CD1c-positive myeloid dendritic cell (primary cell): ENCODE measurements around the gene ZNRF3.

Source experiments
- DNase-seq: peaks from one replicate; pipeline ENCODE4 v3.0.0-alpha.2; 2016; ENCODE audit errors: extremely low spot score

ZNRF3 gene

DNA sequence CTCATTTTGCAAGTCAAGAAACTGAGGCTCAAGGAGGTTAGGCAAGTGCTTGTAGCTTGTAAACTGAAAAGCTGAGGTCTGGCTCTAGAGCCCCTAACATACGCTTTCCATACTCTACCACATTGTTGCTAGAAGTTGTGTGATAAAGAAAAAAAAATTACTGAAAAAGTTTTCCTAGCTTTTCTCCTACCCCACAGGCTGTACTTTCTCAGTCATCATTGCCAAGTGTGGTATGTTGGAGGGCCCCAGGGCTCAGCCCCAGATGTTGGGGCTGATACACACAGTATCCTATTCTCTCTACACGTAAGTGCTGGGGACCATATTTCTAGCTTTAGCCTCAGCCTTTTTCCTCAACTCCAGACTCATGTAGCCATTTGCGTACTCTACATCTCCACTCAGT, 205.4 kb downstream of the ZNRF3 start:
- no peak for DNase-seq

DNA sequence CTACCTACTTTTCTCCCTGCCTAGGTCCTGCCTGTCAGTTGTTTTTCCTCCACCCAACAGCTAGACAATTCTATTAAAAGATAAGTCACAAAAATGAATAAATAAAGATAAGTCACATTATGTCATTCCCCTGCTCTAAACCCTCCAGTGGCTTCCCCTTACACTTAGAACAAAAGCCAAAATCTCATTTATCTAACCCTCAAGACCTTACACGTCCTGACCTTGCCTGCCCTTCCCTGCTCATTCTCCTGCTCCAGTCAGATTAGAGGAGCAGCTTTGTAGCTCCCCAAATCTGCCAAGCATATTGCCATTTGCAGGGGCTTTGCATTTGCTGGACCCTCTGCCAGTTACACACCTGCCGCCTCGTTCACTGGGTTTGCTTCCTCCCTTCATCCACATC, 206.1 kb downstream of the ZNRF3 start:
- no peak for DNase-seq

DNA sequence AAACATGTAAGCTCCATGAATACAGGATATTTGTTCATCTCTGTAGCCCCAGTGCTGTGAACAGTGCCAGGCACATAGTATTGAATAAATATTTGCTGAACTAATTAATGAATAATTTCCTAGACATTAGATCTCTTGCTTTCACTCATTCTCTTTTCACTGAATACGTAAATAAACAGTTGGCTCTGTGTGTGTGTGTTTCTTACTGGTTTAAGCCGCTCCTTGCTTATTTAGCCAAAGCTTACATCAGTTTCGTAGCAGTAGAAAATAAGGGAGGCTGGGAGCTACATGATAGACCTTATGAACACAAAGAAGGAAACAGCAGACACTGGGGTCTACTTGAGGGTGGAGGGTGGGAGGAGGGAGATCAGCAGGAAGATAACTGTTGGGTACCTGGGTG, 206.7 kb downstream of the ZNRF3 start:
- no peak for DNase-seq

DNA sequence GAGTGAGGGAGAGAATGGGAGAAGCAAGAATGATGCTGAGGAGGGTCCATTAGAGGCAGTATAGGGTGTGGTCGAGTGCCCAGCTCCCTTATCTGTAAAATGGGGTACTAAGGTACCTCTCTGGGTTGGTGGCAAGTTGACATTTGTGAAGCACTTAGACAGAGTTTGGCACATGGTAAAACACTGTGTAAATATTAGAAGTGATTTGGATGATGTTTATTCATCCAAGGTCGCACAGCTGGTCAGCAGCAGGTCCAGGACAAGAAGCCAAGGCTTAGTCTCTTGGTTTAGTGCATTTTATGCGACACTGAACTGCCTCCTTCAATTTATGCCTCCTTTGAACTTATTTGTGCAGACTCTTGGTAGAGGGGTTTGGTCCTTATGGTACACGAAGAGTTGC, 208.9 kb downstream of the ZNRF3 start:
- DNase-seq = no peak

DNA sequence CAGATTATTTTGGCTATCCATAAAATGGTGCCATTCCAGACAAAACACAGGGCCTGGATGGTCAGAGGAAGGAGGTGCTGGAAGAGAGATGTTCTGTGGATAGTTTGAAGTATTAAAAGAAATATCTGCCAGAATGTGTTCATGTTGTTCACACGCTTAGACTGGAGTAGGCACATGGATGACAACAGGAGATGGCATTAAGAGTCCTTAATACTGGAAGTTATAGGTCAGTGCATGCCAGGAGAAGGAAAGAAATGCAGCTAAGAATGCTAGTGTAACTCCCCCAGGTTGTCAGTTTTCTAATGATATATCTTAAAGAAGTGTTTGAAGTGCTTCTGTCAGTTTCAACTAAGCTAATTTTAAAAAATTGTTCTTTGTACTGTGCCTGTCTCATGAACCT, 209.7 kb downstream of the ZNRF3 start:
- no peak for DNase-seq

DNA sequence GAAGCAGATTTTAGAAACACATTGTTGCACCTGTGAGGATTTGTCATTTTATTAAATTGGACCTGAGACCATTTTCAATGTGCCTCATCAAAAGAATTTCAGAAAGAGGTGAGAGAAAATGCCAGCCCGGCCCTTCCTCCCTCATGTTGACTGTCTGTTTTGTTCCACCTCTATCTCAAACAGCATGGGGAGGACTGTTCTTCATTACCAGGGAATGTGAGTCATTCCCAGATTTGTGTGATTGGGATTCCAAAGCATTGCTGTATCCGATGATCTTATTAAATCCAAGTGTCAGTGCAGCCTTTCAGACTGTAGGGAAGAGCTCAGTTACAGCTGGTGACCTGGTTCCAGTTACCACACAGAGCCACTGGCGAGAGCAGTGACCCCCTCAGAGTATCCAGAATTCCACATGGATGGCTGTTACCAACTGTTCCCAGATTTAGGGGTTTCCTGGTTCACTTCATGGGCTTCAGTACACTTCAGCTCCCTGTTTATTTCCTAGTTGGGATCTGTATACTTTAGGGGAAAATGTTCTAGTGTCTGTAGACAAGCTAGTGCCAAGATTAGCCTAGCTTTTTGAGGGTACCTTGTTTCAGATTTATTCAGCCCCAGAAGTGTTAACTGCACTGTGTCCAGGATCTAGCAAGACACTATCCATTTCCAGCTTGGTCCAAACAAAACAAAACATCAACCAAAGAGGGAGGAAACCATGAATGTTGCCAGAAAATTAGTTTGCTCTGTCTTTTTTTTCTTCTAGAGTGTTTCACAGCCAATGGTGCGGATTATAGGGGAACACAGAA, 210.3 kb downstream of the ZNRF3 start:
- no peak for DNase-seq

DNA sequence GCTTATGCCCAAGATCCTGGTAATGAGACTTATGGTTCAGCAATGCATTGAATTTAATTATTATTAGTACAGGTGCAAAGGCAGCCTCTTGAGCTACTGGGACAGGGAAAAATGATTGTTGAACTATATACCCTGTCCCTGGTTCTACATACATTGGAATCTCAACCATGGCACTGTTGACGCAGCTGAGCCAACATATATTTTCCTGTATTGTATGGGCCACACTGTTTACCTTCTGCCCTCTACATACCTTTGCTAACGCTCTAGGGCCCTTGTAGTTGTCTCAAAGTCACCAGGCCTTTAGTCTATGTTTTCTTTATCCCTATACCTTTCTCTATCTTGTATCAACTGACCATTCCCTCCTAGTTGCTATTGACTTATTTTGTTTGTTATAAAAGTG, 212.1 kb downstream of the ZNRF3 start:
- no peak for DNase-seq

DNA sequence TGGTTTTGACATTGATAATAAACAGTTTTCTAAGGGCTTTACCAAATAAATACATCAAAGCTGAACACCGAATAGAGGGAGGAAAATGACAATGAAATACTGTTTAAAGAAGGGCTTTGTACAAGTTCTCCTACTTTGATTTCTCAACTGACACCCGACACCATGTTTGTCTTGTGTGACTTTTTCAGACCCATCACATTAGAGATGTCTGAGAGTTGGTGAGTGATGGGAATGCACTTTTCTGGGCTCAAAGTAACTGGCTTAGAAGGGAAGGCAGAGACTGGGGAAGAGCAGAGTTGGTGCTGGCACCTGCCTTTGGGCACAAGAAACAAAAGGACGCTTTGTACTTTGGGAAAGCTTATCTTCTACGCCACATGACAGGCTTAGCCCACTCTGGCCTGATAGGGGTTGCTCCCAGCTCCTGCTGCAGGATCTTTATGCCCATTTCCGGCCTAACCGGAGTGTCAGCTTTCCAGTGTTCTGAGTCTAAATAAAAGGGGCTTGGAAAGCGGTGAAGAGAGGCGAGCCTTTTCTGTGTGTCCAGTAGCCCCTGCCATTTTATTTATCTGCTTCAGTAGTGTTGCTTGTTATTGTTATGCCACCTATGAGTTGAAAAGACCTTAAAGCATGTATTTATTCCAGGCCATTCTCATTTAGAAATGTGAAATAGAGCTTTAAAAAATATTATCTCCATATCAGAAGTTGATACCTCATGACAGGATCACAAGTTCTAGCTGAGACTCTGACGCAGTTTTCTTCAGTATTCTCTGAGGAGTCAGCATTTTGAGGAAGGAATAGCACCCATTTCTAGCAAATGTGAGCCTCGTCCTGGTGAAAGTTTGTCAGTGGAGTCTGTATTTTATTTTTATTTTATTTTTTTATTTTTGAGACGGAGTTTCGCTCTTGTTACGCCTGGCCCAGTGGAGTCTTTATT, 213.6 kb downstream of the ZNRF3 start:
- DNase-seq = no peak

DNA sequence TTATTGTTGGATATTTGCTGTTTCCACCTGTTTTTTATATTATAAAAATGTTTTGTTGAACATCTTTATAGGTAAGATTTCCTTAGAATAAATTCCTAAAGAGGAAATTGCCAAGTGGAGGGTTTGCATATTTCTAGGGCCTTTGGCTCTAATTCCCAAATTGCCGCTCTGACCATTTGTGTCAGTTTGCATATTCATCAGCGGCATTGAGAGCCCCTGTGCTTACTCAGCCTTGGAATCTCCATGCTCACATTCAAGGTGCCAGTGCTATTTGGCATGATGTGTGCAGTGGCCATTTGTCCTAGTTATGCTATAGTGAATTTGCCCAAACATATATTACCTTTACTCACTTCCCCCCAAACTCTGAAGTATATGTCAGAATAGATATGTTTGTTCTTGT, 214.9 kb downstream of the ZNRF3 start:
- DNase-seq = no peak

DNA sequence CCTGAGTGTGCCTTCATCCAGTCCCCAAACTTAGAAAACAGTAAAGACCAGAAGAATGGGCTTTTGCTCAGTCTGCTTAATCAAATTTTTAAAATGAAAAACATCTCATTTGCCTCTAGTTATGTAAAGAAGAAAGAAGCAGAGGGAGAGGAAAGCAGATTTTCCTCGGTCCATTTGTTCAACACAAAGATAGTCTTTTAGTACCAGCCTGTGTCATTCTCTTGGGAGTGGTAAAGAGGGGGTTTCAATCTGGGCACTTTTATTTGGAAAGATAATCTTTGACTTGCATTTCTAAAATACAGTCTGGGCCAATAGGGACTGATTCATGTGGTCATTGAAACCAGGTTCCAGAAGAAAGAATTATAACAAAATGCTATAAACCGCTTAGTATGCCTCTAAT, 218.9 kb downstream of the ZNRF3 start:
- no peak for DNase-seq

DNA sequence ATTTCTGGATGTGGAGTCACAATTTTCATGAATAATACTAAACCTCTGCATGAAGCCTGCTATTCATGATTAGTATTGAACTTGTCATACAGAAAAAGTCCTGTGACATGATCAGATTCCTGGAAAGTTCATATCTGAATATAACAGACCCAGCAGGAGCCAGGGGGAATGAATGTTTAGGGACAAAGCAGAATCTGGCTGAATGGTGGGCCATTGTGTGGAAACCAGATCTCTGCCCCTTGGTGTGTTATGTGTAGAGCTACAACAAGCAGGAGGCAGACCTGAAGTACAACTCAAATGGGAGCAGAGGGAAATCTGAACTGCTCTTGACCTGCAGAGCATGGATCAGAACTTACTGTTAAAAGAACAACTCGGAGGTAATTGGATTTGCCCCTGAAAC, 219.7 kb downstream of the ZNRF3 start:
- no peak for DNase-seq

DNA sequence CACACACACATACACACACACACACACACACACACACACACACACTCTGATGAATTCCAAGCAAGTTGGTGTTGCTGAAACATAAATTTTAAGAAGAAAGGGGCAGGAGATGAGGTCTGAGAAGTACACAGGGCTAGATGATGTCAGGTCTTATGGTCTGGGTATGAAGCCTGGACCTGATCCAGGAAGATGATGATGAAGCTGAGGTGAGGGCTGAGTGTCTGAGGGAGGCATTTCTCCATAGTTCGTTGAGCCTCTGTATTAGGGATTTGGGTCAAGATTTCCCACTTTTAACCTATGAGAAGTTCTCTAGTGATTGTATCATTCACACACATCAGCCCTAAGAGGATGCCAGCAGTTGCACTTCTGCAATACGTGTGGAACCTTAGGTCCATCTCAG, 222.1 kb downstream of the ZNRF3 start:
- no peak for DNase-seq

DNA sequence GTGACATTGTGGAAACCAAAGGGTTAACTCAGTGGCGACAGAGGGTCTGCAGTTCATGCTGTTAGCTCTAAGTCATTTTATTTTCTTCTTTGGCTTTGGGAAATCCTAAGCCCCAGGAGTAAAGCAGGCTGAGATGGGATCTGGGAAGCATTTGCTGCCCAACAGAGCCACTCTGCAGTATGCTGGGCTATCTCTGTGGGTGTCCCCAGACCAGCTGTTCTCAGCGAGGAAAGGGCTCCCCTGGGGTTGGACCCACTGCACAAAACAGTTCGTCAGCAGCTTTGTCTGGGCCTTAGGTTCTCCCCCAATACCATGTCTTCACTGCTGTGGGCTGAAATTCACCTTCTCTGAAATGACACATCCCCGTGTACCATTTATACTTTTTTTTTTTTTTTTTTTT, 223.5 kb downstream of the ZNRF3 start:
- DNase-seq = no peak
